ENCODE data around the gene BRIP1.

BRIP1 gene

DNA sequence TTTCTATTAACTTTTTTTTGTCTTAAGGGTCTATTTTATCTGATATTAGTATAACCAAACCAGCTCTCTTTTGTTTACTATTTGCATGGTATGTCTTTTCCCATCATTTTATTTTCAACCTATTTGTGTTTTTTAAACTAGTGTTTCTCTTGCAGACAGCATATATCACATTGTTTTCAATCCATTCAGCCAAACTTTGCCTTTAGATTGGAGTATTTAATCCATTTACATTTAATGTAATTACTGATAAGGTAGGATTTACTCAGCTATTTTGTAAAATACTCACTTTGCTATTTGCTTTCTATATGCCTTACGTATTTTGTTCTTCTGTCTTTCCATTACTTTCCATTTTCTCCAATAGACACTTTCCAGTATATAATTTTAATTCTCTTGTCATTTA lies 164.3 kb downstream of the BRIP1 start (continued):
- no peak for TF ChIP-seq ZFP3 (CRISPR knock-in tag; IDR thresholded peaks at IDR 0.05)
- no peak for TF ChIP-seq ZC3H10 (CRISPR knock-in tag; IDR thresholded peaks at IDR 0.05)
- TF ChIP-seq ZNF70 (CRISPR knock-in tag; IDR thresholded peaks at IDR 0.05): no peak
- TF ChIP-seq BACH2 (CRISPR knock-in tag; IDR thresholded peaks at IDR 0.05; ENCODE audit: borderline replicate concordance): no peak
- no peak for TF ChIP-seq SNAI2 (CRISPR knock-in tag; IDR thresholded peaks at IDR 0.05)
- TF ChIP-seq OSR1 (CRISPR knock-in tag; IDR thresholded peaks at IDR 0.05): no peak

DNA sequence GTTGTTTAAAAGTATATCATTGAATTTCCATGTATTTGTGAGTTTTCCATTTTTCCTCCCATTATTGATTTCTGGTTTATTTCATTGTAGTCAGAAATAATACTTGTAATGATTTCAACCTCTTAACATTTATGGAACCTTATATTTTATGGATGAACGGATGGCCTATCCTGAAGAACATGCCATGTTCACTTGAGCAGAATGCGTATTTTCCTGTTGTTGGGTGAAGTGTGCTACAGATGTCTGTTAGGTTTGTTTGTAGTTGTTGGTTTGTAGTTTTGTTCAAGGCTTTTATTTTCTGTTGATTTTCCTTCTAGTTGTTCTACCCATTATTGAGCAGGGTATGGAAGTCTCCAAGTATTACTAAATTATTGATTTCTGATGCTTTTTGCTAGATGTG lies 165.1 kb downstream of the BRIP1 start:
- no peak for ATAC-seq
- TF ChIP-seq SNAI2 (CRISPR knock-in tag; IDR thresholded peaks at IDR 0.05): no peak
- no peak for TF ChIP-seq ARNTL (CRISPR knock-in tag; IDR thresholded peaks at IDR 0.05; ENCODE audit: borderline replicate concordance, low read depth)
- no peak for TF ChIP-seq ESRRG (CRISPR knock-in tag; IDR thresholded peaks at IDR 0.05)
- no peak for TF ChIP-seq POU6F1 (CRISPR knock-in tag; IDR thresholded peaks at IDR 0.05; ENCODE audit: borderline replicate concordance, low read depth)
- TF ChIP-seq, protein P1, sequence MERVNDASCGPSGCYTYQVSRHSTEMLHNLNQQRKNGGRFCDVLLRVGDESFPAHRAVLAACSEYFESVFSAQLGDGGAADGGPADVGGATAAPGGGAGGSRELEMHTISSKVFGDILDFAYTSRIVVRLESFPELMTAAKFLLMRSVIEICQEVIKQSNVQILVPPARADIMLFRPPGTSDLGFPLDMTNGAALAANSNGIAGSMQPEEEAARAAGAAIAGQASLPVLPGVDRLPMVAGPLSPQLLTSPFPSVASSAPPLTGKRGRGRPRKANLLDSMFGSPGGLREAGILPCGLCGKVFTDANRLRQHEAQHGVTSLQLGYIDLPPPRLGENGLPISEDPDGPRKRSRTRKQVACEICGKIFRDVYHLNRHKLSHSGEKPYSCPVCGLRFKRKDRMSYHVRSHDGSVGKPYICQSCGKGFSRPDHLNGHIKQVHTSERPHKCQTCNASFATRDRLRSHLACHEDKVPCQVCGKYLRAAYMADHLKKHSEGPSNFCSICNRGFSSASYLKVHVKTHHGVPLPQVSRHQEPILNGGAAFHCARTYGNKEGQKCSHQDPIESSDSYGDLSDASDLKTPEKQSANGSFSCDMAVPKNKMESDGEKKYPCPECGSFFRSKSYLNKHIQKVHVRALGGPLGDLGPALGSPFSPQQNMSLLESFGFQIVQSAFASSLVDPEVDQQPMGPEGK (CRISPR knock-in tag; IDR thresholded peaks at IDR 0.05; ENCODE audit: borderline replicate concordance): no peak
- TF ChIP-seq ZNF565 (CRISPR knock-in tag; conservative IDR thresholded peaks at IDR 0.05; ENCODE audit: low read depth): no peak
- TF ChIP-seq ZNF8 (CRISPR knock-in tag; IDR thresholded peaks at IDR 0.05): no peak

- TF ChIP-seq ESRRG (CRISPR knock-in tag; IDR thresholded peaks at IDR 0.05): no peak
- TF ChIP-seq, protein P1 (CRISPR knock-in tag; IDR thresholded peaks at IDR 0.05; ENCODE audit: borderline replicate concordance): no peak
- no peak for TF ChIP-seq TOX (CRISPR knock-in tag; IDR thresholded peaks at IDR 0.05; ENCODE audit: borderline replicate concordance)
- no peak for TF ChIP-seq ZNF565 (CRISPR knock-in tag; conservative IDR thresholded peaks at IDR 0.05; ENCODE audit: low read depth)
- TF ChIP-seq ZNF8 (CRISPR knock-in tag; IDR thresholded peaks at IDR 0.05): no peak
- TF ChIP-seq ZFP30 (CRISPR knock-in tag; IDR thresholded peaks at IDR 0.05): no peak
- TF ChIP-seq ARNTL (CRISPR knock-in tag; IDR thresholded peaks at IDR 0.05; ENCODE audit: borderline replicate concordance, low read depth): no peak
- no peak for TF ChIP-seq TSHZ2 (CRISPR knock-in tag; IDR thresholded peaks at IDR 0.05)
- no peak for ATAC-seq
Observed at GRCh38 chr17:61695779-61696337, 167.5 kb downstream of the BRIP1 start.

DNA sequence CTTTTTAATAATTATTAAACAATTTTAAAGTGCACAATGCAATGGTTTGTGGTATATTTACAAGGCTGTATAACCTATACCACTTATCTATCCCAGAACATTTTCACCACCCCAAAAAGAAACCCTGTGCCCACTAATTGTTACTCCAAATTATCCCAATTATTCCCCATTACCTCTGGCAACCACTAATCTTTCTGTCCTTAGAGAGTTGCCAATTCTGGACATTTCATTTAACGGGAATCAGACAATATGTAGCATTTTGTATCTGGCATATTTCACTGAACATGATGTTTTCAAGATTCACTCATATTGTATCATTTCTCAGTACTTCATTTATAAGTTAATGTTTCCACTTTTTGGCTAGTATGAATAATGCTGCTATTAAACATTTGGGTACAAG lies 169.2 kb downstream of the BRIP1 start:
- no peak for ATAC-seq
- TF ChIP-seq BACH2 (CRISPR knock-in tag; IDR thresholded peaks at IDR 0.05; ENCODE audit: borderline replicate concordance): no peak
- no peak for TF ChIP-seq ZFP30 (CRISPR knock-in tag; IDR thresholded peaks at IDR 0.05)
- TF ChIP-seq OSR1 (CRISPR knock-in tag; IDR thresholded peaks at IDR 0.05): no peak
- TF ChIP-seq ESRRG (CRISPR knock-in tag; IDR thresholded peaks at IDR 0.05): no peak
- TF ChIP-seq, protein P1 (CRISPR knock-in tag; IDR thresholded peaks at IDR 0.05; ENCODE audit: borderline replicate concordance): no peak
- no peak for TF ChIP-seq RARB (CRISPR knock-in tag; IDR thresholded peaks at IDR 0.05)
- no peak for TF ChIP-seq ARNTL (CRISPR knock-in tag; IDR thresholded peaks at IDR 0.05; ENCODE audit: borderline replicate concordance, low read depth)
- no peak for TF ChIP-seq SNAI2 (CRISPR knock-in tag; IDR thresholded peaks at IDR 0.05)
- TF ChIP-seq TOX (CRISPR knock-in tag; IDR thresholded peaks at IDR 0.05; ENCODE audit: borderline replicate concordance): no peak
- TF ChIP-seq GLIS3 (CRISPR knock-in tag; IDR thresholded peaks at IDR 0.05): no peak
- no peak for TF ChIP-seq ZC3H10 (CRISPR knock-in tag; IDR thresholded peaks at IDR 0.05)
- TF ChIP-seq POU6F1 (CRISPR knock-in tag; IDR thresholded peaks at IDR 0.05; ENCODE audit: borderline replicate concordance, low read depth): no peak
- no peak for TF ChIP-seq CREB5 (CRISPR knock-in tag; IDR thresholded peaks at IDR 0.05; ENCODE audit: low read depth)
- TF ChIP-seq TCF4 (CRISPR knock-in tag; IDR thresholded peaks at IDR 0.05; ENCODE audit: borderline replicate concordance): no peak
- no peak for TF ChIP-seq PPARA (CRISPR knock-in tag; IDR thresholded peaks at IDR 0.05; ENCODE audit: borderline replicate concordance)
- no peak for TF ChIP-seq ZFP3 (CRISPR knock-in tag; IDR thresholded peaks at IDR 0.05)
- TF ChIP-seq ISL1 (CRISPR knock-in tag; IDR thresholded peaks at IDR 0.05): no peak

All from SK-N-SH treated with all-trans-retinoic acid at 6 μM for 48 hours (cell line).